NAMALWA (cell line): ENCODE results near the gene RWDD4.
"Not testable (repeated sequence)": the region's sequence is repeated elsewhere in the genome, so short reads cannot be mapped to it uniquely, and the experiment has no call there.

Experiments
- DNase-seq: peaks from one replicate; pipeline ENCODE4 v3.0.0-alpha.2; 2015; ENCODE audit warnings: low spot score

RWDD4 gene

GRCh38 chr4:183635741-183636140 is 23.2 kb downstream of the RWDD4 start:
- no peak for DNase-seq

GRCh38 chr4:183635321-183635720 is 23.7 kb downstream of the RWDD4 start:
- DNase-seq: no peak

- no peak for DNase-seq
These were observed 25.2 kb downstream of the RWDD4 start for GRCh38 chr4:183633476-183634400.

GRCh38 chr4:183632689-183633088 is 26.3 kb downstream of the RWDD4 start:
- no peak for DNase-seq

DNA sequence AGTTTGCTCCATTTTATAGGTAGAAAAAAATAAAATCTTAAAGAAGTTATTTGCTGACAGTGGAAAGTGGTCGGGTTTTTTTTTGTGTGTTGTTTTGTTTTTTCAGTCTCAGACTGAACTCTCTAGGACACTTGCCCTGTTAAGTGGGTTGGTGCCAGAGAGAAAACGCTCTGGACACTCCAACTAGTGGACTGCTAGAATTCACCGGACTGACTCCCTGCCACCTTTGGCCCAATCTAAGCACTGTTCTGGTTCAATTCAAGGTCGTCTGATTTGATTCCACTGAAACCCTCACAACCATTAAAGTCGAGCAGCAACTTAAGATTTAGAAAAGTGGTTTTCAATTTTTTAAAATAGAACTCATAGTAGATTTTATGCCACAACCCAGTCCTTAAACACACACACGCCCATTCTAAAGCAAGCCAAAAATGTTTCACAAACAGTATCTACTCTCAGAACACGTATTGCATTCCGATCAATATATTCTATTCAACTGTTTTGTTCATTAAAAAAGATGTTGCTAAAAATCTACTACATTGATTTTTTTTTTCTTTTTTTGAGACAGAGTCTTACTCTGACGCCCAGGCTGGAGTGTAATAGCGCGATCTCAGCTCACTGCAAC is 27.3 kb downstream of the RWDD4 start:
- no peak for DNase-seq

DNA sequence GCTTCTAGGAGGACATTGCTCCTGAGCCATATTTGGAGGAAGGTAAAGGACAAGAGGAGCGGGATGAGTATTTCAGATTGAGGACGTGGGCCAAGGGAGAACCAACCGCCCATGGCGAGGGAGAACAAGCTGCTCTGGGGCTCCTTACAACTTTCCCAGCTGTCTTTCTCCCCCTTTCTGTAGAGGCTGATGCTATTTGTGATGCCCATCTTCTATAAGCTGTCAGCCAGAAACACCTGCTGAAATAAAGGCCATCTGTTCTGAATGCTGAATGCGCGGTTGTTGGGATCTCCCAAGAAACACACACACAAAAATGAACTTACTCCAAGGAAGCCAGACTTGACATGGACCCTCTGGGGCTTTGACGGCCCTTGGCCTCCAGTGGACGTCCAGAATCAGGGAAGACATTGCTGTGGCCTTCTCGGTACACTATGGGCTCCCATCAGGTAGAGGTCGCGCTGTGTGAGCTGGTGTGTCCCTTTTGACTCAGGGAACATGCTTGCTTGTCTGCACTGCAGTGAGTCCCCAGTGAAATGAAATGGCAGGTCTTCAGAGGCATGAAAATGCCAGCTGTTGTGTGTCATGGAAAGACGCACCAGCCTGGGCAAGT is 30.9 kb downstream of the RWDD4 start:
- DNase-seq: no peak

DNA sequence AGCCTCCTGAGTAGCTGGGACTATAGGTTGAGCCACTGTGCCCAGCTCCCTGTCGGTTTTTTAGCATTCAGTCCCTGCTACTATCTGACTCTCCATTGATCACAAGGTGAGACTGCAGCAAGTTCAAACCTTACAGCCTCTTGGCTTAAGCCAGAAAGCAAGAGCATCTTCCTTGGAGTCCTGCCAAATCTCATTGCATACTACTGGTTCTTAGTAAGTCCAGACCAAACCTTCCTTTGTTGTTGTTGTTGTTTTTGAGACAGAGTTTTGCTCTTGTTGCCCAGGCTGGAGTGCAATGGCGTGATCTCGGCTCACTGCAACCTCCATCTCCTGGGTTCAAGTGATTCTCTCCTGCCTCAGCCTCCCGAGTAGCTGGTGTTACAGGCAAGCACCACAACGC is 31.7 kb downstream of the RWDD4 start:
- not testable (repeated sequence) for DNase-seq

GRCh38 chr4:183626168-183626567 is 32.8 kb downstream of the RWDD4 start:
- no peak for DNase-seq

DNA sequence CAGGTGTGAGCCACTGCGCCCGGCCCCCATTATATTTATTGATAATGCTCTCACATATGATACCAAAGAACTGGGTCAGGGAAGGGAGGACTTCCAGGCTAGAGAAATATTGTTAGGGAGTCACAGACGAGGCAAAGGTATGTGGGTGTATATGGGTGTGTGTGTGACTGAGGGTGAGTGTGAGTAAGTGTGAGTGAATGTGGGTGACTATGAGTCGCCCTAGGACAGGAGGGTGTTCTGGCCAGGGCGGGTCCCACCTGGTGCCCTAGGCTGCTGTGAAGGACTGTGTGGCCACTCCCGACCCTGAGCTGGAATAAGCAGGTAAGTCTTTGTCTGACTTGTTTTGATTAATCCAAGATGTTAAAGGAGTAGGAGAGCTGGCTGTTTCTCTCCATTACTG is 34.4 kb downstream of the RWDD4 start:
- no peak for DNase-seq

DNA sequence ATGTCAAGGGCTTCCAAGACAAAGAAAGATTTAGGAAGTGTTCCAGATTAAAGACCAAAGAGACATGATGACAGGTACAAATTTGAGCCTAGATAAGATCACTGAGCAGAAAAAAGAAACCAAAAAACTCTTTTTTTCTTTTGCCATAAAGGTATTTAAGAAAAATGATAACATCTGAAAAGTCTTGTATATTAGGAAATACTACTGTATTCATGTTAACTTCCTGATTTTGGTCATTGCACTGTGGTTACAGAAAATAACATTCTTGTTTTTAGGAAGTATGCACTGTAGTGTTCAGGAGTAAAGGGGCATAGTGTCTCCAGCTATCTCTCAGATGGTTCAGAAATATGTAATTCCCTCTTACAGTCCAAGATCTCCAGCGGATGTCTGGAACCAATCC is 37.1 kb downstream of the RWDD4 start:
- DNase-seq: no peak

DNA sequence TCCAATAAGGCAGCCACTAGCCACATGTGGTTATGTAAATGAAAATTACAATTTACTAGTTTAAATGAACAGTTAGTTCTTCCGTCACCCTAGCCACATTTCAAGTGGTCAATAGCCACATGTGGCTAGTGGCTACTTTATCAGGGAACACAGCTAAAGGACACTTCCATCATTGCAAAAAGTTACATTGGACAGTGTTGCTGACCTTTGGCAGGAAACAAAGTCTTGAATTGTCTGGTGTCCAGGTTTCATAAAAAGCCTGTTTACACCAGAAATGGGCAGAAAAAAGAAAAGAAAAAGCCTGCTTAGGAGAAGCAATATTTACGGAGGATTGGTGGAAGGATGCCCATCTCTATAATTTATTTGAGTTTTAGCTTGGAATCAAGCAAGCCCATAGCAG is 38.6 kb downstream of the RWDD4 start:
- DNase-seq: no peak

DNA sequence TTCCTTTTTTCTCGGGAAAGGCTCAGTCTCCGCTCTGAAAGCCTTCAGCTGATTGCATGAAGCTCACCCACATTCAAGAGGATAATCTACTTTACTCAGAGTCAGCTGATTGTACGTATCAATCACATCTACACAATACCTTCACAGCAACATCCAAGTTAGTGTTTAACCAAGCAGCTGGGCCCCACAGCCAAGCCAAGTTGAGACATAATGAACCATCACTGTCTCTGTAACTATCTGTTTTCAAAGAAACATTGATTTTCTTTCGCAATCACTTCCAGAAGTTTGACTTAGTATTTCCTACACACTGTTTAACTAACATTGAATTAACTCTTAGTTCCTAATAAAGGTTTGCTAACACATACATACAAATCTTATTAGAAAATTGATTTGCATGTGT is 40.3 kb downstream of the RWDD4 start:
- no peak for DNase-seq

DNA sequence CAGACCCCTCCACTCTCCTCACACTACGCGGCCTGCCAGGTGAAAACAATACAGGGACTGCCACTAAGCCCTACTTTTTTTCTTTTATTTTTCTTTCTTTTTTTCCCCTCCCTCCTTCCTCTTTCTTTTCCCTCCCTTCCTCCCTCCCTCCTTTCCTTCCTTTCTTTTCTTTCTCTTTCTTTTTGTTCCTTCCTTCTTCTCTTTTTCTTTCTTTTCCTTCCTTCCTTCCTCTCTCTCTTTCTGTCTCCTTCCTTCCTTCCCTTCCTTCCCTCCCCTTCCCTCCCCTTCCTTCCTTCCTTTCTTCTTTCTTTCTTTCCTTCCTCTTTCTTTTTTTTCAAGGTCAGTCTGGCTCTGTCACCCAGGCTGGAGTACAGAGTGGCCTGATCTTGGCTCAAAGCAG is 41.9 kb downstream of the RWDD4 start:
- DNase-seq: no peak

DNA sequence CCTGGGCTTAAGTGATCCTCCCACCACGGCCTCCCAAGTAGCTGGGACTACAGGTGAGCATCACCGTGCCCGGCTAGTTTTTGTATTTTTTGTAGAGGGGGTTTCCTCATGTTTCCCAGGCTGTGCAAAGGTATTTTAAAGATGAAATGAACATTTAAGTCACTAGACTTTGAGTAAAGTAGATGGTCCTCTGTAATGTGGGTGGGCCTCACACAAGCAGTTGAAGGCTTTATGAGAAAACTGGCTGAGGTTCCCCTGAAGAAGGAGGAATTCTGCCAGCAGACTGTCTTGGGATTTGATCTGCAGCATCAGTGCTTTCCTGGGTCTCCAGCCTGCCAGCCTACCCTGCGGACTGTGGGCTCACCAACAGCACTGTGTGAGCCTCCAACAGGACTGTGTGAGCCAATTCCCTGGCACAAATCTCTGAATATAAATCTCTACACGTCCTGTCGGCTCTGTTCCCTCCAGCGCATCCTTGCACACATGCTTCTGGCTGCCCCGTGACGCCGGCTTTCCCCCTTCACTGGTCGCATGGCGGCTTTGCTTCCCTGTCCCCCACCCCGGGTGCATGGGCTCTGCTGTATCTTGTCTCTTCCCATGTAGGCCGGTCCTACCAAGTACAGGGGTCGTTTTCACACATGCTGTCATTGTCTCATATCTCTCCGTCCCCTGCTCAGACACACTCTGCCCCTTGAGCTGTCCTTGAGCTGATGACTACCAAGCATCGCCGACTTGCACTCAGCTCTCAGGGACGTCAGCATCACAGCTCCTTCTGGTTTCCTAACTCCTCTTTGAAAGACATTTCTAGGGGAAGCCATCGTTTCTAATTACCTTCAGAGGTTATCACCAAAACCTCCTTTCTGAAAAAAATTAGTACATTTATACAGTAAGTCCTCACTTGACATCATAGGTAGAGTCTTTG is 46.4 kb downstream of the RWDD4 start:
- DNase-seq: no peak

- no peak for DNase-seq
These were observed 47.7 kb downstream of the RWDD4 start for GRCh38 chr4:183611210-183611830.

- DNase-seq: no peak
These were observed 48.4 kb downstream of the RWDD4 start for GRCh38 chr4:183610613-183611012.

- DNase-seq: no peak
These were observed 49.0 kb downstream of the RWDD4 start for GRCh38 chr4:183610033-183610432.

DNA sequence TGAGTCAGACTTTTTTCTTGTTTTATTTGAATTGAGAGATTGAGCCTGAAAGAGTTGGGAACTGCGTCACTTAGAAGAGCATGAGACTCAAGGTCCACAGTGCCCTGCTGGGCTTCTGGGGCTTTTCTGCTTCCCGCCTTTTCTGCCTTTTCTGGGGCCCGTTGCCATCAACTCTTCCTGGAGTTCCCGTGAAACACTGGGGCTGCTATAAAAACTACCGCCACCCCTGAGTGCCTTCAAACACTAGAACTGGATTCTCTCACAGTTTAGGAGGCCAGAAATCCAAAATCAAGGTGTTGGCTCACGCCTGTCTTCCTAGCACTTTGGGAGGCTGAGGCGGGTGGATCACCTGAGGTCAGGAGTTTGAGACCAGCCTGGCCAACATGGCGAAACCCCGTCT is 49.8 kb downstream of the RWDD4 start:
- no peak for DNase-seq

GRCh38 chr4:183607894-183608293 is 51.1 kb downstream of the RWDD4 start:
- no peak for DNase-seq

DNA sequence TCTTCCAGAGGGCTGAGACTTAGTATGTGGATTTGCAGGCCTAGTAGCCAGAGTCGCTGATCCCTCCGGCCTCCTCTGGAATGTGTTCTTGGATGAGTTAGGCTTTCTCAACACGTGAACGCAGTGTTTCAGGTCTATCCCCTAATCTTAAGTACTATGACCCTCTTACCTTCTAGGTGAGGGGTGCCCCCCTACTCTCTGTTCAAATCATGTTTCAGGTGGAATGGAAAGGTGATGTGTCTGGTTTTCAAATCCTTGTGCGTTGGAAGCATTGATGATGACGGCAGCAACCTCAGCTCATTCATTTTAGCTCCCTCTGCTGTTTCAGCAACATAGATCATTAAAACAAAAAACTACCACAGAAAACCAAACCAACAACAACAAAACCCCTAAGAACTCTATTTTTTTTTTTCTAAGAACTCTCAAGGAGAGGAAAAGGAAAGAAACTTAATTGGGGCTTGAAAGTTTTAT is 56.4 kb downstream of the RWDD4 start:
- DNase-seq: peak; percentile 34

- peak; percentile 52 for DNase-seq
These were observed 57.6 kb downstream of the RWDD4 start for GRCh38 chr4:183601381-183601780.
